GM20431 (cell line): Measurements from ENCODE around the gene FAM241A.
"Not testable (repeated sequence)": the region's sequence is repeated elsewhere in the genome, so short reads cannot be mapped to it uniquely, and the experiment has no call there.

Source experiments
- in situ Hi-C: fragments of 300-500 bp; cut with MseI, MboI; formaldehyde crosslinking; loops from one replicate; pipeline ENCODE4 v1.15.0; 2020; ENCODE audit warnings: low sequenced_read_pairs; ENCODE audit not compliant: unreplicated experiment

The FAM241A gene

GRCh38 chr4:112128452-112128851, 16.8 kb upstream of the FAM241A start:
- in situ Hi-C loops = no loop called here

GRCh38 chr4:112130906-112131305, 14.3 kb upstream of the FAM241A start:
- in situ Hi-C loops = no loop called here

GRCh38 chr4:112136551-112136950, 8.7 kb upstream of the FAM241A start:
- in situ Hi-C loops = no loop called here

GRCh38 chr4:112138538-112138937, 6.7 kb upstream of the FAM241A start:
- in situ Hi-C loops = no loop called here

GRCh38 chr4:112140536-112140935, 4.7 kb upstream of the FAM241A start:
- in situ Hi-C loops = no loop called here

GRCh38 chr4:112141366-112142138, 3.7 kb upstream of the FAM241A start:
- in situ Hi-C loops = no loop called here

GRCh38 chr4:112142182-112142581, 3.1 kb upstream of the FAM241A start:
- in situ Hi-C loops = no loop called here

GRCh38 chr4:112143781-112144180, 1.5 kb upstream of the FAM241A start:
- in situ Hi-C loops = no loop called here

GRCh38 chr4:112144546-112145325, 518 bp upstream of the FAM241A start:
- in situ Hi-C loops = no loop called here

- in situ Hi-C loops = no loop called here
Observed at GRCh38 chr4:112145790-112146501, 692 bp downstream of the FAM241A start.

- in situ Hi-C loops = no loop called here
Observed at GRCh38 chr4:112146502-112146813, 1.2 kb downstream of the FAM241A start.

- in situ Hi-C loops = no loop called here
Observed at GRCh38 chr4:112147697-112148096, 2.4 kb downstream of the FAM241A start.

GRCh38 chr4:112150920-112151319, 5.7 kb downstream of the FAM241A start:
- in situ Hi-C loops = no loop called here

- in situ Hi-C loops = no loop called here
Observed at GRCh38 chr4:112152521-112152920, 7.3 kb downstream of the FAM241A start.

GRCh38 chr4:112153211-112153791, 8.0 kb downstream of the FAM241A start:
- in situ Hi-C loops = no loop called here

- in situ Hi-C loops = no loop called here
Observed at GRCh38 chr4:112156112-112156511, 10.9 kb downstream of the FAM241A start.

- in situ Hi-C loops = no loop called here
Observed at GRCh38 chr4:112156553-112156952, 11.3 kb downstream of the FAM241A start.

- in situ Hi-C loops = not testable (repeated sequence)
Observed at GRCh38 chr4:112163706-112164105, 18.5 kb downstream of the FAM241A start.

GRCh38 chr4:112167794-112168193, 22.5 kb downstream of the FAM241A start:
- in situ Hi-C loops = no loop called here

GRCh38 chr4:112168719-112169500, 23.7 kb downstream of the FAM241A start:
- in situ Hi-C loops = no loop called here
